ENCODE data around the gene RHBDD3. TPM values are rescaled to one million over a fixed set of nuclear protein-coding genes. Genes with fewer than 3 reads are reported as not detected.

The RHBDD3 gene
- total RNA-seq, 1 donor from 2014 or later, result 18.0 TPM

- intact Hi-C loops (cut with DNase I), result no loop called here
- DNase-seq (ENCODE audit: low spot score) (no peak), ATAC-seq (no peak)
These were observed 55.0 kb downstream of the RHBDD3 start for GRCh38 chr22:29212743-29213142.

- intact Hi-C loops (cut with DNase I), result no loop called here
- DNase-seq (ENCODE audit: low spot score) (no peak), ATAC-seq (no peak)
These were observed 56.3 kb downstream of the RHBDD3 start for GRCh38 chr22:29211466-29211865.

- intact Hi-C loops (cut with DNase I), result no loop called here
- ATAC-seq, result no peak
- DNase-seq (ENCODE audit: low spot score), result no peak
These were observed 56.7 kb downstream of the RHBDD3 start for GRCh38 chr22:29211066-29211465.

Other genes with a start within 250 kb of the RHBDD3 start
- gene C22orf31, start 206.2 kb downstream of the RHBDD3 start, total RNA-seq, result not detected
- 21.5 TPM for gene KREMEN1, start 194.9 kb downstream of the RHBDD3 start, total RNA-seq
- gene EMID1, start 62.1 kb downstream of the RHBDD3 start, total RNA-seq, result 3.7 TPM
- 194 TPM for gene EWSR1, start 287 bp upstream of the RHBDD3 start, total RNA-seq
- gene GAS2L1, start 38.7 kb upstream of the RHBDD3 start, total RNA-seq, result 31.8 TPM
- gene RASL10A, start 47.7 kb upstream of the RHBDD3 start, total RNA-seq, result 2.2 TPM
- gene AP1B1, start 120.6 kb upstream of the RHBDD3 start, total RNA-seq, result 47.1 TPM
- gene RFPL1, start 170.6 kb upstream of the RHBDD3 start, total RNA-seq, result not detected
- 1.4 TPM for gene NEFH, start 212.2 kb upstream of the RHBDD3 start, total RNA-seq

Data from sciatic nerve (tissue), 2 donors.